Measurements from ENCODE around the gene SCN4B.

Gene SCN4B

DNA sequence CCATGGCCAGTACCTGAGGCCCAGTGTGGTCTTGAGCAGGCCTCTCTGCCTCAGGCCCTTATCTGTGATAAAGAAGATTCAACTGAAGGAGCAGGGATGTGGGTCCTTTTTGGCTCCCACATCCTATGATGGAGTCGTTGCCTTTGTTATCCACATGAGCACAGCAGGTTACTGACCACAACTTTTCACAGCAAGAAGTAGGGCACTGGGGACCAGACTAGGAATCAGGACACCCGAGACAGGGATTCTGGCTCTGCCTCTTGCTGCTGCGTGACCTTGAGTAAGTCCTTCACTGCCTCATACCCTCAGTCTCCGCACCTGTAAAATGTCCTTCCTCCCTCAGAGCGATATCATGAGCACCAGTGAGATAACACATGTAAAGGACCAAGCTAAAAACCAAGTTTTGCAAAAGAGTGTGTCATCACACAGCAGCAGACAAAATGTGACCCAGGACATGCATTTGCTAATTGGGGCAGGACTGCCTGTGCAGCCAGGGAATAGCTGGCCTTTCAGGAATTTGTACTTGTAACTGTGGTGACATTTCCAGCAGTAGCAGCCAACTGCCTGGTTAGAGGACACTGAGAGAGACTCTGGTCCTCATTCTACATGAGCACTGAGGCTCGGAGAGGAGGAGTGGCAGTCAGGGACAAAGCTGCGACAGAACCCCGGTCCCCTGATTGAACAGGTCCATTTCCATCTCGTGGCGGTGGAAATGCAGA lies 52.6 kb downstream of the SCN4B start:
- no peak for DNase-seq (ENCODE audit: low read depth, low spot score)

DNA sequence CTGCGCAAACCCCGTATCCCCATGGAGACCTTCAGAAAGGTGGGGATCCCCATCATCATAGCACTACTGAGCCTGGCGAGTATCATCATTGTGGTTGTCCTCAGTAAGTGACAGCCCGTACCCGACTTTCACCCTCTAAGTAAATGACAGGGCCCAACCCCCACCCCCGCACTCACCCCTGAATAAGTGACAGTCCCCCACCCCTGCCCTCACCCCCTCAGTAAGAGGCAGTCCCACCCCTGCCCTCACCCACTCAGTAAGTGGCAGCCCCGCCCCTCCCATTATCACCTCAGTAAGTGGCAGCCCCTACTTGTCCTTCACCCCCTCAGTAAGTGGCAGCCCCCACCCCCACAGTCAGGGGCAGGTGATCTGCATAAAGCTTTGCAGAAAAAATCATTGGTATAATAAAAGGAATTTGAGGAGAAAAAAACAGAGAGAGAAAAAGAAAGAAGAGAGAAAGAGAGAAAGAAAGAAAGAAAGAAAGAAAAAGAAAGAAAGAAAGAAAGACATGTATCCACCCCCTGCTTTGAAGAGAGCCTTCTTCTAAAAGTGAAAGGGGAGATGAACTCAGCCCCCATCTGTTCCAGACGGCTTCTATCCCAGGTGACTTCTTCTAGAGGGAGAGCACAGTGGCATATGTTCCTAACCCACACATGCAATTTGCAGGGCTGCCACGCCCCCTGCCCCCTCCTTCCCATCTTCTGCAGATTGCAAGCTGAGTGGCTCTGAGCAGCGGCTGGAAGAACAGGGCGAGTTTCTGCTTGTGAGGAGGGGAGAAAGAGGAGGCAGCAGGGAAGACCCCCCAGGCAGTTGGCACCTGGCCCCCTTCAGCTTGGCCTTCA lies 53.4 kb downstream of the SCN4B start:
- DNase-seq (ENCODE audit: low read depth, low spot score) = no peak

DNA sequence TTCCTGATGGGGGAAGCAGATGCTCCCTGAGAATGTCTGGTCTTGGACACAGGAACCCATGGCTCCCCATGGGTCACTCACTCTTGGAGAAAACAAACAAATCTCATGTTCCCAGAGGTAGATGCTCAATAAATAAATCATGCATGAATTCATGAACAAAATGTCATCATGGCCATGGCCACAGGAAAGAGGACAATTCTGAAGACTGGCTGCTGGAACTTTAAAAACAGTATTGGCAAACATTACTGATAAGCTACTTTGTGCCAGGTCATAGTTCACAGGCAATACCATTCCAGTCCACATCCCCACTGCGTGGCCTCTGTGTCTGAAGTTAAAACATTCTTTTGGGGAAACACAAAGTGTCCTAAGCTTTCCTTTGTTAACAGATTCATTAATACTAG lies 56.7 kb downstream of the SCN4B start:
- no peak for DNase-seq (ENCODE audit: low read depth, low spot score)

DNA sequence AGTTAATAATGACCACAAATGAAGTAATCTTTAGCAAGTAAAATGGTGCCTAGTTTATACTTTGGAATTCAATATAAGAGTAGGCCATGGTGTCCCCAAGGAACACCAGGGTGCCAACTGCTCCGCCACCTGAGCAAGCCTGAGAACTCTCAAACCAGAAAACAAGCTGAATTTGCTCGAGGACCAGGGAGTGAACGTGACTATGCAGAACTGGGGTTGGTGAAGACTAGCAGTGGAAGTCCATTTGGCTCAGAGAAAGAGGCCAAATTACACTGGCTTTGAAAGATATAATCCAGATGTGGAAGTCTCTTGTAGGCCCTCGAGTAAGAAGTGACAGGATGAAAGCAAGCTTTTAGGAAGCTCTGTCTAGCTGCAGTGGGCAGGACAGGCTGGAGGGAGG lies 57.1 kb downstream of the SCN4B start:
- no peak for DNase-seq (ENCODE audit: low read depth, low spot score)

DNA sequence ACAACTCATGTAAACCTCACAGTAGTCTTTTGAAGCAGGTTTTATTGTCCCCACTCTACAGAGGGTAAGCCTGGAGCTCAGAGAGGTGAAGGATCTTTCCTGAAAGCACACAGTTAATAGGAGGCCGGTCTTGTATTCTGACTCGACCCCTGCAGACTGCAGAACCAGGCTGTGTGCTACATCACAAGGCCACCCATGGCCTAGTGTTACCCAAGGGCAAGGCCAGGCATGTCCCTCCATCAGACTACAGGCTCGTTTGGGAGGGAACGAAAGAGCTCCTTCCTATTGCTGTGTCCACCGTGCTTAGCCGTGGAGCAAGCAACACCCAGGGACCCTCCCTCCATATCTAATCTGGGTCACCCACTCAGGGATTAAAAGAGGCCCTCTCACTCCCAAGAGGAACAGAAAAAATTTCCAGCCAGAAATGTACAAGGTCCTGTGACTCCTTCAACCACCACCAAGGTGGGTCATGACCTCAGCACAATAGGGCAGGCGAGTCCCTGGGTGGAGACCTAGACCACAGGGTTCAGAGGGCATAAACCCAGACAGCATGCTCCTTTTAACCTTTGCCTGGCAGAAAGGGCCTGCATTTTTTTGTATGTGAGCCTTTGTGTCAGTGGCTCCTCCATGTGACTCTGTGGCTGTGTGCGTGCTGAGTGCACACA lies 59.6 kb downstream of the SCN4B start:
- no peak for DNase-seq (ENCODE audit: low read depth, low spot score)

DNA sequence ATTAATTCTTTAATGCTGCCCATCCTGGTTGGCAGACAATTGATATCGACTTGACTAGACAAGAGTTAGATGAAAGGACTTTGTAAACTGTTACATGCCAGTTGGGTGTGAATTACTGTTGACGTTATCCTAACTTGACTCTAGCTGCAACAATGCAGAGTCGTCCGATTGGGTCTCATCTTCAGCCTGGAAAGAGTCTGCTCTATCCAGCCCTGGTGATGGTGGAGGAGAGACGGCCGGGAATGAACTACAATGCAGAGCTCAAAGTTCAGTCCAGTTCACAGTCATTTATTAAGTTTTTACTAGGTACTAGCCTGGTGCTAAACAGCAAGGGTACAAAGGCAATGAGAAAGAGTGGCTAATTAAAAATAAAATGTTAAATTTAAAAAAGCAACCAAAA lies 60.9 kb downstream of the SCN4B start:
- DNase-seq (ENCODE audit: low read depth, low spot score) = no peak

DNA sequence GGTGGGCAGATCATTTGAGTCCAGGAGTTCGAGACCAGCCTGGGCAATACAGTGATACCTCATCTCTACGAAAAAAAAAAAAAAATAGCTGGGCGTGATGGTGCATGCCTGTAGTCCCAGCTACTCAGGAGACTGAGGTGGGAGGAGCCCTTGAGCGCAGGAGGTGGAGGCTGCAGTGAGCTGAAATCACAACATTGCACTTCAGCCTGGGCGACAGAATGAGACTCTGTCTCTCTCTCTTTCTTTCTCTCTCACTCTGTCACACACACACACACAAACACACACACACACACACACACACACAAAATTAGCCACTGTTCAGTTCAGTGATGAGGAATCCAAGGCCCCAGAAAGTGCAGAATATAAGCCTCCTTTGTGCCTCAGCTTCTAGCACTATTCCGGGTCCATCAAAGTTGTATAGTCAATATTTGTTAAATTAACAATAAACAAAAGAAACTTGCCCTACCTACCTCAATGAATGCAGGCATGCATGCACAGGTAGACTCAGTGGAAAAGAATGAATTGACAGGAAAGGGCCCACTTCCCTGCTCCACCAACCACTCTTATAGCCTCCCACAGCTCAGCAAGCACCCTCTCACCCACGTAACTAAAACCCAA lies 62.0 kb downstream of the SCN4B start:
- no peak for DNase-seq (ENCODE audit: low read depth, low spot score)

DNA sequence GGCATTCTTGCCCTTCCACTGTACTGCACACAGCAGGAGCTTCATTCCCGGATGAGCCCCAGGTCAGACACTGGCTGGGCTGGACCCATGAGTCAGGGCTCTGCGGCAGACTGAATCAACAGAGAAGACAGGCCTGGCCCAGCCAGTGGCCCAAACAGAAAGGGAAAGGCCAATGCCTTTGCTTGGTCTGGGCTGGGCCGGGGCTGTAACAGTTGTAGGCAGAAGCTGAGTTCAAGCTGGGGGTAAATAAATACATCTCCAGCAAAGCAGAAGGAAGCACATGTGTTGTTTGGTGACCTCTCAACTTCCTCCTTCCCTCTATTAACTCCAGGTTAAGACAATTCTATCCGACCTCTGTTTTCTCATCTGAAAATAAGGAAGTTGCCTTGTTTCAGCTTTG lies 64.1 kb downstream of the SCN4B start:
- peak; percentile 51 for DNase-seq (ENCODE audit: low read depth, low spot score)

DNA sequence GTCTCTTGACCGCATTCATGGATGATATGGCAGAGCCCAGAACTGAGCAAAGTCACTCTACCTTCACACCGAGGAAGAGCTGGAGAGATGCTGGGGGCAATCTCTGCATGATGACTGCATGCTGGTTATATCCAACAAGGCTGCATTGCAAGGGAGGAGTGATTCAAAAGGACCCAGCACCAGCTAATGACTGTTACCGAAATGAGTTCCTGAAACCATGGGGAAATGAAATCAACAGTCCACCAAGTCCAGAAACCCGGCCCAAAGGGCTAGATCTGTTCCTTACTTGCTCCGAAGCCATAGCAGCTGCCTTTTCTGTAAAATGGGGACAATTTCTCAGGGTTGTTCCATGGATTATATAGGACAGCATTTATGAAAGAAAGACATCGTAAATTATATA lies 64.7 kb downstream of the SCN4B start:
- no peak for DNase-seq (ENCODE audit: low read depth, low spot score)

DNA sequence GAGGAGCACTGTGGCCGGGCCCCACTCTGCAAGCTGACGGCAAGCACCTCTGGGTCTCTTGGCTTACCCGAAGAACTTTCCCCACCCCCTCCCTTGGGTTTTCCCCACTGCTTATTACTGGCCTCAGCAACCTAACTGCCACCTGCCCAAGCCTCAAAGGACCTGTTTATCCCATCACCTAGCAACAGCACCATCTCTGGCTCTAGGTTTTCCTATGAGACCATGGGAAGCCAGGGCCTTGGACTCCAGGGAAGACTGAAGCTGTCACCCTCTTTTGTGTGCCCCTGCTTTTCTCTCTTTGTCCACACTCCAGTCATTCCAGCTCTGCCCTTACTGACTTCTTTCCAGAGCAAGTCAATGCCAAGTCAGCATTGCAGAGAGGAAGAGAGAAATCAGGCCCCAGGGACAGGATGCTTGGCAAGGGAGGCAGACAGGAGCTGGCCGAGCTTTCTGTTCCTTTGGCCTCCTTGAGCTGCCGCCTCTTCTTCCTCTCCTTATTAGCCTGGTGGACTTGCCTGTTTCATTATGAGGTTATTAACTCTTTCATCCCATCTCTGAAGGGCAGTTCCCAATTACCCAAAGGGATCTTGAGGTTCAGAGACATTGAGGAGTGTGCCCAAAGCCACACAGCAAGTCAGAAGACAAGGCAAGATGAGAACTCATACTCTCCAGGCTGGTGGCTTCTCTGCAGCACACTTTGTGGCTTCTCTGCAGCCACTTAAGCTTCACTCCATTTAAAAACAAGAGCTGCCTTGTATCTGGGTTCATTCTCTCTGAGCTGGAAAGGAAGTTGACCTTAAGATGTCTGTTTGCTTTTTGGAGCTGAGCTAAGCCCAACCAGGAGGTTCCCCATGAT lies 65.5 kb downstream of the SCN4B start, which contains the start of gene SMIM35:
SMIM35 (minus strand) TSS at position 51 of the 856 bp plus-strand sequence. CDS start 206 bp downstream, outside the sequence.
- no peak for DNase-seq (ENCODE audit: low read depth, low spot score)

DNA sequence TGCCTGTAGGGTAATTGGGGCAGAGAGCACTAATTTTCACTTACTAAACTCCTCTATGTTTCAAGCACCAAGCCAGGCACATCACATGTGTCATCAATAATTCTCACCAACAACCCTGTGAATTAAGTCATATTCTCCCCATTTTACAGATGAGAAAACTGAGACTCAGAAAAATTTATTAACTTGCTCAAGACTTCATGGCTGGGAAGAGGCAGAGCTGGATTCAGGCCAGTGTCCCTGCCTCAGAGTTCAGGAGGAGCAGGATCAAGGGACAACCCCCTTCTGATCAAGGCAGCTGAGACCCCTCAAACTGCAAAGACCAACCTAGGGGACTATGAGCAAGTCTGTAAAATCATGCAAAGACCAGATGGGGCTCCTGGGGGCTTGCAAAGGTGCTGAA lies 68.0 kb downstream of the SCN4B start:
- no peak for DNase-seq (ENCODE audit: low read depth, low spot score)

DNA sequence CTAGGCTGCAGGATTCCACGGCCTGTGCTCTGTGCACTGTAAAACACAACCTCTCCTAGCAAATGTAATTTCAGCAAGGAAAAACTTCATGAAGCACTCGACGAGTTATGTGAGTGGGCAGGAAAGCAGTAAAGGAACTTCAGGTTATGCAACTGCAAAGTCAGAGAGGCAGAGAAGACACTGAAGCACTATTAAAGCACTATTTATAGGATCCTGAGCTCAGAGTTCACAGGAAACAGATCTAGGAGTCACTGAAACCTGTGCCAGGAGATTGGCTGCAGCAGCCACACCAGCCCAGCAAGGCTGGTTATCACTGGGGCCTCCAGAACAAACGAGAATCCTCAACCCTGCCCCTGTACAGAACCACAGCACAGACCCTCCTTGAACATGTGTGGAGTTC lies 68.4 kb downstream of the SCN4B start:
- no peak for DNase-seq (ENCODE audit: low read depth, low spot score)
